OCI-LY7 (cell line): ENCODE data around the gene EVI5L.

Source experiments
- EZH2phosphoT487 ChIP-seq: fragments of 200-600 bp; sonication (generic); IDR thresholded peaks from 2 replicates; pipeline ENCODE4 v1.6.1; 2018; ENCODE audit warnings: low read depth, borderline replicate concordance, mild to moderate bottlenecking, mixed run types, antibody characterized with exemption, low read length, moderate library complexity, mixed read lengths
- TF ChIP-seq, protein P1 (sequence below): fragments of 200-600 bp; sonication (generic); conservative IDR thresholded peaks from 2 replicates; pipeline ENCODE4 v1.5.1; 2014; ENCODE audit warnings: mild to moderate bottlenecking, antibody characterized with exemption, low read length, moderate library complexity, mixed read lengths

- TF ChIP-seq, protein P1, sequence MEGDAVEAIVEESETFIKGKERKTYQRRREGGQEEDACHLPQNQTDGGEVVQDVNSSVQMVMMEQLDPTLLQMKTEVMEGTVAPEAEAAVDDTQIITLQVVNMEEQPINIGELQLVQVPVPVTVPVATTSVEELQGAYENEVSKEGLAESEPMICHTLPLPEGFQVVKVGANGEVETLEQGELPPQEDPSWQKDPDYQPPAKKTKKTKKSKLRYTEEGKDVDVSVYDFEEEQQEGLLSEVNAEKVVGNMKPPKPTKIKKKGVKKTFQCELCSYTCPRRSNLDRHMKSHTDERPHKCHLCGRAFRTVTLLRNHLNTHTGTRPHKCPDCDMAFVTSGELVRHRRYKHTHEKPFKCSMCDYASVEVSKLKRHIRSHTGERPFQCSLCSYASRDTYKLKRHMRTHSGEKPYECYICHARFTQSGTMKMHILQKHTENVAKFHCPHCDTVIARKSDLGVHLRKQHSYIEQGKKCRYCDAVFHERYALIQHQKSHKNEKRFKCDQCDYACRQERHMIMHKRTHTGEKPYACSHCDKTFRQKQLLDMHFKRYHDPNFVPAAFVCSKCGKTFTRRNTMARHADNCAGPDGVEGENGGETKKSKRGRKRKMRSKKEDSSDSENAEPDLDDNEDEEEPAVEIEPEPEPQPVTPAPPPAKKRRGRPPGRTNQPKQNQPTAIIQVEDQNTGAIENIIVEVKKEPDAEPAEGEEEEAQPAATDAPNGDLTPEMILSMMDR = no peak
- no peak for TF ChIP-seq EZH2phosphoT487
These were observed 69.8 kb downstream of the EVI5L start for GRCh38 chr19:7899751-7900378.
